Measurements from ENCODE around the gene RBP2.
"Not testable (repeated sequence)": the region's sequence is repeated elsewhere in the genome, so short reads cannot be mapped to it uniquely, and the experiment has no call there.

Gene RBP2

DNA sequence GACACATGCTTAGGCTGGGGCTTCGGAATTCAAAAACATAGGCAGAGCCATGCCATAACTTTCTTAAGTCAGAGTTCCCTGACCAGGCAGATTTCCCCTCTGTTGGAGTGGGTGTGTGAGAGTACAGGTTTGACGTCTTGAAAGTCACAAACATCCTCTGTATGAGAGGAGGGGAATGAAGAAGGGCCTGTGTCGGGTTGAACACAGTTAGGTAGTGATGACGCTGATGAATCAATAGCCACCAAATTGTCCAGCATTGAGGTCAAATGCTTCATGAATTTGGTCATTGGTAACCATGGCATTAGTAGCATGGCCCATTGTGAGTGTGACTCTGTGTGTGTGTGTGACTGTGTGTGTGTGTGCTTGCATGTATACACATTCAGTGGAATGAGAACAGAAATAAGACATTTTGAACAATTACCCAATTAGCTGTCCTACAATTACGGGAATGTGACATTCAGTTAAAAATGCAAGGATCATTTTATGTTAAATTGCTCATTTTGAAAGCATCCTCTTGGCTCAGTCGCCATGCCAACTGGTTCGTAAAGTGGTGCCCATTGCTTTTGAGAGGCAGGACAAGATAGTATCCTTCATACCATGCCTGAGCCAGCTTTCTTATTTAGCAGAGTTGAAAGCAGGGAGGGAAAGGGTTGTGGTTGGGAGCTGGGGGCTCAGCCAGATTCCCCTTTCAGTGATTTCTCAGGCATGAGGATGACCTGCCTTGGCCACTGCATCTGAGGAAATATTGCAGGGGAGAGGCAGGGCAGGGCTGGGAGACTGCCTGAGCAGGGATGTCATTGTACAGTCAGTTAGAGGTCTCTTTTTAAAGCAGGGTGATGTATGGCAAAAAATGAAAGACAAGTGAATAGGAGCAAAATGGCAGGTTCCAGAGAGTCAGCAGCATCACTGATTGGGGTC lies 35.4 kb downstream of the RBP2 start:
- DNase-seq: no peak

- DNase-seq: no peak
Measured at GRCh38 chr3:139439278-139439677, 37.0 kb downstream of the RBP2 start.

- no peak for DNase-seq
Measured at GRCh38 chr3:139434764-139435307, 41.5 kb downstream of the RBP2 start.

DNA sequence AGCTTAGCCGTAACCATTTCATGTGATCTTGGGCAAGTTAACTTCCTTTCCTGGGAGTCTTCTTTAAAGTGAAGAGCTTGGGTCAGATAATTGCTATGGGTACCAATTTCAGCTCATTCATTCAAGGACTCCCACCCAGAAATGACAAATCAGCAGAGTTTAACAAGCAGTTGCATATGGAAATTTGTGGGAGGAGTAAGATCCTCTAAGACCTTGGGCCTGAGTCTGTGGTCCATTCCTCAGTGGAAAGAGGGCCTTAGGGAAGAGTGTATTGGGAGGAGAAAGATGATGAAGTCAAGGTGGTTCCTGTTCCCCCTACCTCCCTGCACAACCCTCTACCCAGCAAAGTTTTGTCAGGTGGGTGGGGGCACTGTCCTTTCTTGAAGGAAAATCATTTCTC lies 42.1 kb downstream of the RBP2 start:
- DNase-seq: no peak

GRCh38 chr3:139433089-139433488 lies 43.2 kb downstream of the RBP2 start:
- DNase-seq: no peak

GRCh38 chr3:139430493-139430892 lies 45.8 kb downstream of the RBP2 start:
- DNase-seq: no peak

GRCh38 chr3:139427283-139428060 lies 48.8 kb downstream of the RBP2 start:
- DNase-seq: peak; percentile 84

DNA sequence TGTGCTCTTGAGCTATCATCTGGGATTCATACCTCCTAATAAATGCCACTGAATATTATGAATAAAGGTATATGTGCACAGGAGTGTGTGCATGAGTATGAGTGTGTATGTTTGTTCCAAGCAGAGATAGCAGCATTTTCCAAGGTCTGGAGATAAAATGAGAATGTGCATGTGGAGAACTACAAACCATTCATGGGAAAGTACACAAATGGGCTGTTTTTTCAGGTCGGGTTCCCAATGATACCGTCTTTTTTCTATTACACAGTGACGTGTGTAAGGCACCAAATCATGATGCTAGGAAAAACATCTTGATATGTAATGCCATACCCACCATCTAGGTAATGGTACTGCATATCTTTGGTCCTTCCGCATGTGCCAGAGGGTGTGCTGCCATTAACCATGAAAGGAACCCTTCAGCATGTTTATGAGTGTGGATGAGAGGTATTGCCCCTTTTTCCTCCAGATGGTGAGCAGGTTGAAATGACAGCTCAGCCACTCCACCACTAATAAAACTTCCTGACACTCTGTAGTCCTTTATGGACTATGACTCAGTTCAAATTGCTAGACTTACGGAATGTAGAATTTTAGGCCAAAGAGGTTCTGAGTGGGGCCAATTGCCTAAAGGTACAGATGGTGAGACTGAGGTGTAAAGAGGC lies 50.4 kb downstream of the RBP2 start:
- no peak for DNase-seq

DNA sequence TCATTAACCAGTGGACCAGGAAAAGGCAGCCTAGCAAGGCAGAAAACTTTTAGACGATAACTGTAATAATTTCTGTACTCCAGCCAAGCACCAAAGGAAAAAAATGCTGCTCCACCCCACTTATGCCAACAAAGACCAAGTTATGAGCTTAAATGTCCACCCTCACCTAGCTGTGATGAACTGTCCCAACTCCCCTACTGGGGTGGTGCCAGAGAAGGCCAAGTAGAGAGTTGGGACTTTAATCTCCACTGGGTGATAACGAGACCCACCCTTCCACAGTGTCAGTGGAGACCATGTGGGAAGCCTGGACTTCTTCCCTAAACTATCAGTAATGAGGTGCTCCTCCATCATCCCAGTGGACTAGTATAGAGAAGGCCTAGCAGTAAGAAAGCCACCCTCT lies 53.1 kb downstream of the RBP2 start:
- no peak for DNase-seq

DNA sequence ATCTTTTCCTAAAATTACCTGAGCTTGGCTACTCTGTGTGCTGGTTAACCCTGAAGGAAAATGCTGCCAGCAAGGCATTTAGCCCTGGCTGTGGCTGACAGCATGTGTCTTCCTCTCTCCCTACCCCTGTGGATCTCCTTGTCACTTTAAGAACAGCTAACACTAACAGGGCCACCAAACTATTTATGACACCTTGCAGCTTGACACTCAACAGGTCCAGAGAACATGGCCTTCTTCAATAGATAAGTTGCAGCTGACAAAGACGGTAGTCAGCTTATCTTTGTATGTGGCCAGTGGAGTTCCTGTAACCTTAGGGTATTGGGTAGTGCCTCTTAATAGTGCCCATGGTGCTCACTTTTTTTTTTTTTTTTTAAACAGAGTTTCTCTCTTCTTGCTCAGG lies 54.9 kb downstream of the RBP2 start:
- no peak for DNase-seq

GRCh38 chr3:139421040-139421439 lies 55.3 kb downstream of the RBP2 start:
- DNase-seq: no peak

DNA sequence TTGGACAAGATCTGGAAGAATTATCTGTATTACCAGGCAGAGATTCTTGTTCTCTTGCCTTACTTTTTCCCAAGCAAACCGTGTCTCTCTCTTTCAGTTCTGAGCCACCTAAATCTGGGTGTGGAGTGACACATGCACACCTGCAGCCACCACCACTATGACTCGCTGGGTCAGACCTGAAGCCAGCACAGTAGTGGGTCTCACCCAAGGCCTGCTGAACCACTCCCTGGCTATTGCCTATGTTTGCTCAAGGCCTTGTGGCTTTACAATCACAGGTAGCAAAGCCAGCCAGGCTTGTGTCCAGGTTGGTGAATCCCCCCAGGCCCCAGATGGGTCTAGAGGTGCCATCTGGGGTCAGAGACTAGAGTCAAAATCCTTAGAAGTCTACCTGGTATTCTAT lies 58.2 kb downstream of the RBP2 start:
- DNase-seq: no peak

- DNase-seq: no peak
Measured at GRCh38 chr3:139416275-139416674, 60.0 kb downstream of the RBP2 start.

DNA sequence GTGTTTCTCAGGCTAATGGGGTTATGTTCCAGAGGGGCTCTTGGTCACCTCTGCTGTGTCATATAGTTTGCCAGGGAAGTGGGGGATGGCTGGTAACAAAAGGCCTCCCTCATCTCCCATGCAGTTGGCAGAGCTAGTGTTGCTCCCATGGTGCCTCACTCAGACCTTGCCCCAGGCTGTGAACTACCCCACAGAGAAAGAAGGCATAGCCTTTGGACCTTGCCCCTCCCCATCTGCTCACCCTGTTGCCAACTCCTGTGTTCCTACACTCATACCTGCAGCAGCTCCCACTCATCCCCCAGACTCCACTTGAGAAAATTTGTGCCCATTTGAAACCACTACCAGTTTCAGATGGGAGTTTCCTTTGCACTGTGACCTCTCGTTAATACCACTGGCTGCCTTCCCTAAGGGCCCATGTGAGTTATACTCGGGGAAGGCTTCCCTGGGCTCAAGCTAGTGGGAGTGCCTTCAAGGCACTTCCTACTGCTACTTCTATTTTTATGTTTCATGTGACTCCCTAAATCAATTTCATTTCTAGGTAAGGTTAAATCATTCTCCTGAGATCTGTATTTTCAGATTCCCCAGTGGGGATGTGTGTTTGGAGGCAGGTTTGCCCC lies 61.6 kb downstream of the RBP2 start:
- no peak for DNase-seq

GRCh38 chr3:139412891-139413290 lies 63.4 kb downstream of the RBP2 start:
- not testable (repeated sequence) for DNase-seq

Data from NCI-H2171 (cell line).